ENCODE data around the gene ENAH. TPM values are rescaled to one million over a fixed set of nuclear protein-coding genes. Genes with fewer than 3 reads are reported as not detected.

The ENAH gene
- total and polyA plus RNA-seq, 2 experiments from 2014 or later, result 46.4 to 124 TPM

- Histone ChIP-seq H3K4me3 (no peak overlapping the region), H3K9me3 (ENCODE audit: low read depth) (no peaks in the 10 kb centered on the region), H3K4me1 (ENCODE audit: low read depth) (peaks cover 4% of the 10 kb centered on the region), H3K36me3 (no peaks in the 10 kb centered on the region), H3K27ac (peak overlapping the region; percentile 55), H3K27me3 (no peaks in the 10 kb centered on the region)
- no peak for TF ChIP-seq CTCF (IDR thresholded peaks at IDR 0.05; ENCODE audit: low read depth, low read length)
- no peak for DNase-seq (ENCODE audit: low read depth in 1 of 2, low spot score in 1 of 2)
Measured at GRCh38 chr1:225486856-225487255, 166.1 kb downstream of the ENAH start.

- no peaks in the 10 kb centered on the region for H3K27me3 ChIP-seq
- no peak for TF ChIP-seq CTCF (IDR thresholded peaks at IDR 0.05; ENCODE audit: low read depth, low read length)
Measured at GRCh38 chr1:225485991-225486530, 166.9 kb downstream of the ENAH start.

GRCh38 chr1:225485226-225485625 lies 167.7 kb downstream of the ENAH start:
- DNase-seq (ENCODE audit: low read depth in 1 of 2, low spot score in 1 of 2), result no peak
- no peaks in the 10 kb centered on the region for H3K36me3 ChIP-seq
- peak overlapping the region; percentile 26 for H3K27ac ChIP-seq
- no peak overlapping the region for H3K4me3 ChIP-seq
- H3K27me3 ChIP-seq, result no peaks in the 10 kb centered on the region
- no peak for TF ChIP-seq CTCF (IDR thresholded peaks at IDR 0.05; ENCODE audit: low read depth, low read length)
- no peaks in the 10 kb centered on the region for H3K9me3 ChIP-seq (ENCODE audit: low read depth)
- H3K4me1 ChIP-seq (ENCODE audit: low read depth), result peaks cover 4% of the 10 kb centered on the region

More at GRCh38 chr1:225485991-225486530, 166.9 kb downstream of the ENAH start:
- no peak overlapping the region for H3K4me3 ChIP-seq
- DNase-seq (ENCODE audit: low read depth in 1 of 2, low spot score in 1 of 2), result no peak
- no peaks in the 10 kb centered on the region for H3K9me3 ChIP-seq (ENCODE audit: low read depth)
- peaks cover 4% of the 10 kb centered on the region for H3K4me1 ChIP-seq (ENCODE audit: low read depth)
- no peaks in the 10 kb centered on the region for H3K36me3 ChIP-seq
- peak overlapping the region; percentile 55 for H3K27ac ChIP-seq

- DNase-seq (ENCODE audit: low read depth in 1 of 2, low spot score in 1 of 2), result no peak
- H3K27me3 ChIP-seq, result no peaks in the 10 kb centered on the region
- H3K27ac ChIP-seq, result no peak overlapping the region
- H3K4me1 ChIP-seq (ENCODE audit: low read depth), result peaks cover 4% of the 10 kb centered on the region
- H3K4me3 ChIP-seq, result no peak overlapping the region
- H3K9me3 ChIP-seq (ENCODE audit: low read depth), result no peaks in the 10 kb centered on the region
- no peak for TF ChIP-seq CTCF (IDR thresholded peaks at IDR 0.05; ENCODE audit: low read depth, low read length)
- no peaks in the 10 kb centered on the region for H3K36me3 ChIP-seq
Measured at GRCh38 chr1:225484657-225485214, 168.2 kb downstream of the ENAH start.

- H3K4me1 ChIP-seq (ENCODE audit: low read depth), result peaks cover 4% of the 10 kb centered on the region
- no peaks in the 10 kb centered on the region for H3K9me3 ChIP-seq (ENCODE audit: low read depth)
- no peak for TF ChIP-seq CTCF (IDR thresholded peaks at IDR 0.05; ENCODE audit: low read depth, low read length)
- peak in 1 of 2 donors; percentile 32 for DNase-seq (ENCODE audit: low read depth in 1 of 2, low spot score in 1 of 2)
- H3K27me3 ChIP-seq, result no peaks in the 10 kb centered on the region
- no peak overlapping the region for H3K27ac ChIP-seq
- H3K4me3 ChIP-seq, result no peak overlapping the region
- H3K36me3 ChIP-seq, result no peaks in the 10 kb centered on the region
Measured at GRCh38 chr1:225483818-225484656, 168.9 kb downstream of the ENAH start.
